K562 (cell line): ENCODE results near the gene TMED4. TPM values are rescaled to one million over a fixed set of nuclear protein-coding genes. Genes with fewer than 3 reads are reported as not detected.

Experiments used
- C11orf30 ChIP-seq: fragments of 450-650 bp; IDR thresholded peaks from 2 replicates; pipeline ENCODE4 v1.6.1; 2016; ENCODE audit warnings: low read depth, mild to moderate bottlenecking
- HDAC8 ChIP-seq: fragments of 450-650 bp; IDR thresholded peaks from 2 replicates; pipeline ENCODE4 v1.6.1; 2016; ENCODE audit warnings: mild to moderate bottlenecking, missing genetic modification characterization, moderate library complexity, missing compliant biosample characterization
- ILF3 ChIP-seq: fragments of 450-650 bp; IDR thresholded peaks from 2 replicates; pipeline ENCODE4 v1.6.1; 2018; ENCODE audit warnings: antibody characterized with exemption, mild to moderate bottlenecking, moderate library complexity, borderline replicate concordance
- JUND ChIP-seq, 2 experiments: IDR thresholded peaks; 2 replicates in 1 of 2; 3 replicates in 1 of 2; pipeline ENCODE4 v1.6.1; 2011; ENCODE audit warnings: borderline replicate concordance in 2 of 2, low read depth in 2 of 2, low read length in 2 of 2, improper control_type of control experiment in 1 of 2, missing biosample characterization in 1 of 2, missing genetic modification characterization in 1 of 2, missing genetic modification reagents in 1 of 2
- KLF13 ChIP-seq: fragments of 450-650 bp; IDR thresholded peaks from 2 replicates; pipeline ENCODE4 v1.6.1; 2016; ENCODE audit warnings: missing genetic modification characterization, low read depth, mild to moderate bottlenecking, missing compliant biosample characterization, moderate library complexity, borderline replicate concordance
- POLR3G ChIP-seq: IDR thresholded peaks from 2 replicates; pipeline ENCODE4 v1.6.1; 2011; ENCODE audit not compliant: insufficient read length, insufficient replicate concordance; ENCODE audit errors: extremely low read depth
- PYGO2 ChIP-seq: fragments of 450-650 bp; IDR thresholded peaks from 2 replicates; pipeline ENCODE4 v1.6.1; 2016; ENCODE audit warnings: mild to moderate bottlenecking, missing genetic modification characterization, moderate library complexity, missing compliant biosample characterization
- RBM39 ChIP-seq: fragments of 200-400 bp; formaldehyde crosslinking; optimal IDR thresholded peaks from 2 replicates; pipeline ENCODE3; 2018; ENCODE audit warnings: low read depth, low read length
- RFX1 ChIP-seq: fragments of 450-650 bp; IDR thresholded peaks from 2 replicates; pipeline ENCODE4 v1.6.1; 2016; ENCODE audit warnings: mild to moderate bottlenecking, moderate library complexity
- ZKSCAN8 ChIP-seq: fragments of 200-800 bp; sonication (Bioruptor generic); IDR thresholded peaks from 2 replicates; pipeline ENCODE4 v1.6.1; 2016; ENCODE audit warnings: missing genetic modification characterization, missing compliant biosample characterization
- polyA plus RNA-seq, 8 experiments: library from polyadenylated mRNA; depleted of rRNA in 4 of 8; stranded (reverse) in 5 of 8; unstranded in 3 of 8; fragments of >200 nt; fragmentation: Nextera tagmentation in 2 of 8; fragmentation: Illumina TruSeq in 1 of 8; extraction: Ambion mirVana in 2 of 8; extraction: Trizol in 1 of 8; gene quantifications; 2 replicates each; pipeline versions ENCODE4 v1.2.1 to v1.2.3, GENCODE V29; 2011 to 2014; ENCODE audit warnings: inconsistent platforms in 1 of 8, missing spikeins in 1 of 8
- total RNA-seq, 7 experiments: library from RNA; depleted of rRNA in 6 of 7; stranded (reverse); fragments of >200 nt in 6 of 7; fragmentation: Illumina TruSeq in 2 of 7; extraction: Trizol in 2 of 7; gene quantifications; 2 replicates each; pipeline versions ENCODE4 v1.2.1 to v1.2.3, GENCODE V29; 2011 to 2021; ENCODE audit warnings: low replicate concordance in 1 of 7
- TF ChIP-seq, protein P1 (sequence below), 2 experiments: fragments of 450-650 bp in 1 of 2; sonication (generic) in 1 of 2; formaldehyde crosslinking in 1 of 2; IDR thresholded peaks; 2 replicates each; pipeline versions ENCODE4 v1.7.1 to v1.9.0; 2016 to 2022; ENCODE audit warnings: inconsistent platforms in 1 of 2, mild to moderate bottlenecking in 1 of 2, missing genetic modification reagents in 1 of 2
- TF ChIP-seq, protein P2 (sequence below), 2 experiments: fragments of 450-650 bp; conservative IDR thresholded peaks; 2 replicates each; pipeline ENCODE4 v1.6.1; 2017; ENCODE audit warnings: mild to moderate bottlenecking in 2 of 2, moderate library complexity in 2 of 2
- TF ChIP-seq, protein P3 (sequence below), 2 experiments: fragments of 450-650 bp; IDR thresholded peaks; 2 replicates each; pipeline ENCODE4 v1.6.1; 2016

TMED4 gene
- total and polyA plus RNA-seq, 9 of the 15 experiments (the other 6 are each of a cell fraction or from before 2014, with no cell fraction given), result 20.3 to 64.0 (median 42.1) TPM

DNA sequence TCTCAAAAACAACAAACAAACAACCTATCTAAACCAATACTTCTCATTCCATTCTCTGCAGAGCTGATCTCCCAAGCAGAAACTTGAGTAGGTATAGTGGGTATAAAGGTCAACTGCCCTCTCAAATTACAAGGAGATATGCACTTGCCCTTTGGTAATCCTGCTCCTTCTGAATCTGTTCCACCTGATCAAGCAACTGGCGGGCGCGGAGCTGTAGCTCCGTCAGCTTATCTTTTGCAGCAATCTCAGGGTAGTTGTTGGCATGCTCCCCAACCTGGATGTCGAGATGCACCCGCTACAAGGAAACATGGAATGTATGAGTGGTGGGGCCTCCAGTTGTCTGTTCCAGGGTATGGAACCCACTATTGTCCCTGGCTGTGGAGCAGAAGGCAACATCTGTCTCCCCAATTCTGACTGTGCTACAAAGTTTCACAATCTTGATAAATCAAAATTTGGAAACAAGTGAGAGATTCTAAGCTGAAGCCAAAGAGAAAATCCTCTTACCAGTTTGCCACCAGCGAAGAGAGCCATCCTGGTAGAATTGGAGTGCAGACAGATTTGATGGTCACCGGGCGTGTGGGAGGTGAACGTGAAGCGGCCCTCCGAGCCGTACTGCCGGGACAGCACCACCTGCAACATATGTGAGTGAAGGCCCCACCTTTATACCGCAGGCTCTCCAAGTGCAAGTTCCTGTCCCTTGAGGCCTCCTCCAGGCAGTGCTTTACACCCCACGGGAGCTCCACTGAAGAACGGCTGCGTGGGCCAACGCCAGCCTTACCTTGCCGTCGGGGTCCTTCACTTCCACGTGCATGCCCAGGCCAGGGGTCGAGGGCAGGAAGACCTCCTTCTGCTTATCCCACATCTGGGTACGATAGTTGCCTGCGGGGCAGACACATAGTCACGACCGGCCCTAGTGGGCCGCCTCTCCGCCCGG lies 819 bp downstream of the TMED4 start (continued):
- TF ChIP-seq, protein P1, sequence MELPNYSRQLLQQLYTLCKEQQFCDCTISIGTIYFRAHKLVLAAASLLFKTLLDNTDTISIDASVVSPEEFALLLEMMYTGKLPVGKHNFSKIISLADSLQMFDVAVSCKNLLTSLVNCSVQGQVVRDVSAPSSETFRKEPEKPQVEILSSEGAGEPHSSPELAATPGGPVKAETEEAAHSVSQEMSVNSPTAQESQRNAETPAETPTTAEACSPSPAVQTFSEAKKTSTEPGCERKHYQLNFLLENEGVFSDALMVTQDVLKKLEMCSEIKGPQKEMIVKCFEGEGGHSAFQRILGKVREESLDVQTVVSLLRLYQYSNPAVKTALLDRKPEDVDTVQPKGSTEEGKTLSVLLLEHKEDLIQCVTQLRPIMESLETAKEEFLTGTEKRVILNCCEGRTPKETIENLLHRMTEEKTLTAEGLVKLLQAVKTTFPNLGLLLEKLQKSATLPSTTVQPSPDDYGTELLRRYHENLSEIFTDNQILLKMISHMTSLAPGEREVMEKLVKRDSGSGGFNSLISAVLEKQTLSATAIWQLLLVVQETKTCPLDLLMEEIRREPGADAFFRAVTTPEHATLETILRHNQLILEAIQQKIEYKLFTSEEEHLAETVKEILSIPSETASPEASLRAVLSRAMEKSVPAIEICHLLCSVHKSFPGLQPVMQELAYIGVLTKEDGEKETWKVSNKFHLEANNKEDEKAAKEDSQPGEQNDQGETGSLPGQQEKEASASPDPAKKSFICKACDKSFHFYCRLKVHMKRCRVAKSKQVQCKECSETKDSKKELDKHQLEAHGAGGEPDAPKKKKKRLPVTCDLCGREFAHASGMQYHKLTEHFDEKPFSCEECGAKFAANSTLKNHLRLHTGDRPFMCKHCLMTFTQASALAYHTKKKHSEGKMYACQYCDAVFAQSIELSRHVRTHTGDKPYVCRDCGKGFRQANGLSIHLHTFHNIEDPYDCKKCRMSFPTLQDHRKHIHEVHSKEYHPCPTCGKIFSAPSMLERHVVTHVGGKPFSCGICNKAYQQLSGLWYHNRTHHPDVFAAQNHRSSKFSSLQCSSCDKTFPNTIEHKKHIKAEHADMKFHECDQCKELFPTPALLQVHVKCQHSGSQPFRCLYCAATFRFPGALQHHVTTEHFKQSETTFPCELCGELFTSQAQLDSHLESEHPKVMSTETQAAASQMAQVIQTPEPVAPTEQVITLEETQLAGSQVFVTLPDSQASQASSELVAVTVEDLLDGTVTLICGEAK (IDR thresholded peaks at IDR 0.05), result peak; percentile 55; the same call in 1 of the 2 replicates
- TF ChIP-seq, protein P1 (CRISPR knock-in tag; IDR thresholded peaks at IDR 0.05), result no peak
- TF ChIP-seq PYGO2 (no peak), KLF13 (tag) (no peak), HDAC8 (tag) (0 out of 2 replicates have a peak, but pooled peaks have one; percentile 16), ZKSCAN8 (no peak), ILF3 (no peak), C11orf30 (no peak), POLR3G (no peak), RBM39 (no peak), JUND (IDR thresholded peaks at IDR 0.05; ENCODE audit: borderline replicate concordance, low read depth, low read length) (no peak), JUND (tag; IDR thresholded peaks at IDR 0.05; ENCODE audit: borderline replicate concordance, low read depth, low read length) (no peak), RFX1 (no peak)
- TF ChIP-seq, protein P2, sequence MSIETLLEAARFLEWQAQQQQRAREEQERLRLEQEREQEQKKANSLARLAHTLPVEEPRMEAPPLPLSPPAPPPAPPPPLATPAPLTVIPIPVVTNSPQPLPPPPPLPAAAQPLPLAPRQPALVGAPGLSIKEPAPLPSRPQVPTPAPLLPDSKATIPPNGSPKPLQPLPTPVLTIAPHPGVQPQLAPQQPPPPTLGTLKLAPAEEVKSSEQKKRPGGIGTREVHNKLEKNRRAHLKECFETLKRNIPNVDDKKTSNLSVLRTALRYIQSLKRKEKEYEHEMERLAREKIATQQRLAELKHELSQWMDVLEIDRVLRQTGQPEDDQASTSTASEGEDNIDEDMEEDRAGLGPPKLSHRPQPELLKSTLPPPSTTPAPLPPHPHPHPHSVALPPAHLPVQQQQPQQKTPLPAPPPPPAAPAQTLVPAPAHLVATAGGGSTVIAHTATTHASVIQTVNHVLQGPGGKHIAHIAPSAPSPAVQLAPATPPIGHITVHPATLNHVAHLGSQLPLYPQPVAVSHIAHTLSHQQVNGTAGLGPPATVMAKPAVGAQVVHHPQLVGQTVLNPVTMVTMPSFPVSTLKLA (conservative IDR thresholded peaks at IDR 0.05), result no peak; a peak in 1 of 4 replicates
- TF ChIP-seq, protein P3, sequence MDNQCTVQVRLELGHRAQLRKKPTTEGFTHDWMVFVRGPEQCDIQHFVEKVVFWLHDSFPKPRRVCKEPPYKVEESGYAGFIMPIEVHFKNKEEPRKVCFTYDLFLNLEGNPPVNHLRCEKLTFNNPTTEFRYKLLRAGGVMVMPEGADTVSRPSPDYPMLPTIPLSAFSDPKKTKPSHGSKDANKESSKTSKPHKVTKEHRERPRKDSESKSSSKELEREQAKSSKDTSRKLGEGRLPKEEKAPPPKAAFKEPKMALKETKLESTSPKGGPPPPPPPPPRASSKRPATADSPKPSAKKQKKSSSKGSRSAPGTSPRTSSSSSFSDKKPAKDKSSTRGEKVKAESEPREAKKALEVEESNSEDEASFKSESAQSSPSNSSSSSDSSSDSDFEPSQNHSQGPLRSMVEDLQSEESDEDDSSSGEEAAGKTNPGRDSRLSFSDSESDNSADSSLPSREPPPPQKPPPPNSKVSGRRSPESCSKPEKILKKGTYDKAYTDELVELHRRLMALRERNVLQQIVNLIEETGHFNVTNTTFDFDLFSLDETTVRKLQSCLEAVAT (IDR thresholded peaks at IDR 0.05), result no peak
